Measurements from ENCODE around the gene STK38L. TPM values are rescaled to one million over a fixed set of nuclear protein-coding genes. Genes with fewer than 3 reads are reported as not detected.

STK38L gene
- polyA plus RNA-seq, 1 of the 3 experiments (the other 2 are of a cell fraction) = 4.7 TPM

DNA sequence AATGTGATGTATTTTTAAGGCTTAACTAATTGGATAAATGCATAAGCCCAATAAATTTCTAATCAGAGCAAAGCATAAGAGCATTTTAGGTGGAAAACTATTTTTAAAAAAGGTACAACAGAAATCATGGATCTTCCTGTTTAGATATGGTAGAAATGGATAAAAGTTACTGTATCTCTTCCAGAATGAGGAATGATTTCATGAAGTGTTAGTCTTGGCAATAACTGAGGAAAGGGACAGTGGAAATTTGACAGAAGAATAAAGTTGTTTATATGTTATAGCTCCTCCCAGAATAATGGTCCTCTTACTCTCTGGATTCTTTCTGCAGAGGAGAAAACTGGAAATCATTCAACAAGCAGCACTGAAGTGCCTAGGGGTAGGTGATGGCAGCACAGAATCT, 56.1 kb downstream of the STK38L start:
- ChIA-PET POLR2A (no interaction called here), CTCF (interaction anchor here (1.4 kb wide), 1 partner anchor 285 kb away, joined by 3 read pairs; no protein-coding TSS in a partner anchor)
- no peak for TF ChIP-seq NFIC (IDR thresholded peaks at IDR 0.05; ENCODE audit: borderline replicate concordance)
- no peak for TF ChIP-seq FOSL2 (IDR thresholded peaks at IDR 0.05; ENCODE audit: borderline replicate concordance, low read depth)

DNA sequence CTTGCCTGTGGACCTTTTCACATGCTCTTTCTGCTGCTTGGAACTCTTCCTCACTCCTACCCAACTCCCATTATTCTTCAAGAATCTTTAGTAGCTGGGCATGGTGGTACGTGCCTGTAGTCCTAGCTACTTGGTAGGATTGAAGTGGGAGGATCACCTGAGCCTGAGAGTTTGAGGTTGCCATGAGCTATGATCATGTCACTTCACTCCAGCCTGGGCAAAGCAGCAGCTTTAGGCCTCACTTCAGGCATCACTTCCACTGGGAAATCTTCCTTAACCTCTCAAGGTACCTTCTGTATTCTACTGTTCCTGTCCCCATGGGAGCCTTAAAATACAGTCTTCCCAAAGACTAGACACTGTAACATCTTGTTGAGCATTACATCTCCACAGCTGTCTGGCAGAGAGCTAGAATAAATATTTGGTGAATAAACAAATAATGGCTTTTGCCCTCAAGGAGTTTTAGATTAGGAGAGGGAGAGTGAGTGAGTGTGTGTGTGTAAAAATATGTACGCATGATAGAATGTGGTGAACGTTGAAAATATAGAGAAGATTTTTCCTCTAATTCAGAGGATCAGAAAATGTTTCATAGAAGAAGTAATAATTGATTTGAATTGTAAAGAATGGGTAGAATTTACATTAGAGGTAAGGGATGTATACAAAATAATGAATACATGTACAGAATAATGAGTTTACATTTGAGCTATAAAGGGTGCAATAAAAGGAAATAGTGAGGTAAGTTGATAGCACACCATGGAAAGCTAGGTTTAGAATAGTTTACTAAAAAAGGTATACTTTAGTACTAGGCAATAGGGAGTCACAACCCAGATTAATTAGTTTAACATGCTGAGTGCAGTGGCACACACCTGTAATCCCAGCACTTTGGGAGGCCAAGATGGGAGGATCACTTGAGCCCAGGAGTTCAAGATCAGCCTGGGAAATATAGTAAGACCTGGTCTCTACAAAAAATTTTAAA, 59.3 kb downstream of the STK38L start:
- TF ChIP-seq TCF12 (IDR thresholded peaks at IDR 0.05) = no peak
- TF ChIP-seq POLR2AphosphoS5 (IDR thresholded peaks at IDR 0.05; ENCODE audit: low read depth, low read length) = no peak
- TF ChIP-seq USF2 (IDR thresholded peaks at IDR 0.05; ENCODE audit: borderline replicate concordance, low read depth, low read length) = no peak
- TF ChIP-seq, protein P1, sequence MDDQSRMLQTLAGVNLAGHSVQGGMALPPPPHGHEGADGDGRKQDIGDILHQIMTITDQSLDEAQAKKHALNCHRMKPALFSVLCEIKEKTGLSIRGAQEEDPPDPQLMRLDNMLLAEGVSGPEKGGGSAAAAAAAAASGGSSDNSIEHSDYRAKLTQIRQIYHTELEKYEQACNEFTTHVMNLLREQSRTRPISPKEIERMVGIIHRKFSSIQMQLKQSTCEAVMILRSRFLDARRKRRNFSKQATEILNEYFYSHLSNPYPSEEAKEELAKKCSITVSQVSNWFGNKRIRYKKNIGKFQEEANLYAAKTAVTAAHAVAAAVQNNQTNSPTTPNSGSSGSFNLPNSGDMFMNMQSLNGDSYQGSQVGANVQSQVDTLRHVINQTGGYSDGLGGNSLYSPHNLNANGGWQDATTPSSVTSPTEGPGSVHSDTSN (IDR thresholded peaks at IDR 0.05) = no peak
- no peaks in the 10 kb centered on the region for H3K9me2 ChIP-seq
- no peak overlapping the region for H3K4me3 ChIP-seq (ENCODE audit: low read depth in 2 of 2, low read length in 1 of 2)
- peaks cover 18 to 49% of the 10 kb centered on the region in 2 experiments for H3K36me3 ChIP-seq (replicated peaks in 1 of 2; ENCODE audit: control insufficient read depth in 1 of 2, insufficient read depth in 2 of 2, low read length in 1 of 2)
- H3K9ac ChIP-seq = no peak overlapping the region
- DNase-seq = no peak
- peaks cover 0 to 4% of the 10 kb centered on the region in 2 experiments; a peak in 2 of 4 replicates for H3K4me1 ChIP-seq (ENCODE audit: control insufficient read depth in 1 of 2, insufficient read depth in 2 of 2, low read depth in 1 of 2, low read length in 1 of 2)
- POLR2A ChIA-PET = interaction anchor here (0.6 kb wide), 1 partner anchor 494 kb away, joined by 4 read pairs; no protein-coding TSS in a partner anchor
- no peaks in the 10 kb centered on the region for H4K20me1 ChIP-seq (ENCODE audit: insufficient read depth)
- H3K27ac ChIP-seq (ENCODE audit: low read depth in 2 of 2, low read length in 1 of 2) = no peak overlapping the region
- H3K79me2 ChIP-seq (ENCODE audit: insufficient read depth) = no peaks in the 10 kb centered on the region
- H3K9me3 ChIP-seq = 0 out of 2 replicates have a peak, but pooled peaks cover 4% of the 10 kb centered on the region
- CTCF ChIA-PET = interaction anchor here (0.9 to 8.3 kb wide), 7 partner anchors 10 to 413 kb away, joined by 3 to 108 read pairs (median 3); partner anchors contain the start of genes STK38L and TM7SF3
- 90% methylated on average over 3 of the region's 3 CpGs for WGBS (ENCODE audit: low lambda C conversion rate)
- H2AFZ ChIP-seq (ENCODE audit: low read depth) = no peak overlapping the region
- H3F3A ChIP-seq (replicated peaks; ENCODE audit: insufficient read depth) = peaks cover 5% of the 10 kb centered on the region
- no peak overlapping the region for H3K4me2 ChIP-seq
- H3K27me3 ChIP-seq (ENCODE audit: insufficient read depth) = no peaks in the 10 kb centered on the region

More for the DNA sequence above, 56.1 kb downstream of the STK38L start:
- Histone ChIP-seq H3K9me2 (no peaks in the 10 kb centered on the region), H3K27me3 (ENCODE audit: insufficient read depth) (no peaks in the 10 kb centered on the region), H3K9ac (no peak overlapping the region), H3K4me3 (ENCODE audit: low read depth in 2 of 2, low read length in 1 of 2) (no peak overlapping the region), H3K27ac (ENCODE audit: low read depth in 2 of 2, low read length in 1 of 2) (no peak overlapping the region), H3K4me2 (no peak overlapping the region), H3K9me3 (0 out of 2 replicates have a peak, but pooled peaks cover 4% of the 10 kb centered on the region), H3K4me1 (ENCODE audit: control insufficient read depth in 1 of 2, insufficient read depth in 2 of 2, low read depth in 1 of 2, low read length in 1 of 2) (peaks cover 0 to 4% of the 10 kb centered on the region in 2 experiments; a peak in 2 of 4 replicates), H3K36me3 (replicated peaks in 1 of 2; ENCODE audit: control insufficient read depth in 1 of 2, insufficient read depth in 2 of 2, low read length in 1 of 2) (peaks cover 22 to 63% of the 10 kb centered on the region in 2 experiments), H3F3A (replicated peaks; ENCODE audit: insufficient read depth) (no peaks in the 10 kb centered on the region), H4K20me1 (ENCODE audit: insufficient read depth) (no peaks in the 10 kb centered on the region), H3K79me2 (ENCODE audit: insufficient read depth) (no peaks in the 10 kb centered on the region; the same call in 1 of the 2 replicates), H2AFZ (ENCODE audit: low read depth) (no peak overlapping the region)
- no peak for DNase-seq
